Glutamatergic neuron (in vitro differentiated cells): ENCODE results near the gene CAMK2D. TPM values are rescaled to one million over a fixed set of nuclear protein-coding genes. Genes with fewer than 3 reads are reported as not detected.

Experiments used
- DNase-seq: peaks from one replicate; pipeline ENCODE4 v3.0.0; 2022
- H3K27ac Mint-ChIP-seq: one replicate; pipeline ENCODE4 v1.8.0; 2020; ENCODE audit warnings: mild to moderate bottlenecking, mixed read lengths, inconsistent platforms; ENCODE audit not compliant: unreplicated experiment
- H3K27me3 Mint-ChIP-seq: one replicate; pipeline ENCODE4 v1.8.0; 2020; ENCODE audit warnings: mild to moderate bottlenecking, moderate library complexity, mixed read lengths, inconsistent platforms; ENCODE audit not compliant: unreplicated experiment
- H3K36me3 Mint-ChIP-seq: one replicate; pipeline ENCODE4 v1.8.0; 2020; ENCODE audit warnings: mild to moderate bottlenecking, mixed read lengths, inconsistent platforms; ENCODE audit not compliant: unreplicated experiment
- H3K4me1 Mint-ChIP-seq: one replicate; pipeline ENCODE4 v1.8.0; 2020; ENCODE audit warnings: mild to moderate bottlenecking, low read depth, mixed read lengths, inconsistent platforms; ENCODE audit not compliant: unreplicated experiment
- H3K4me3 Mint-ChIP-seq: one replicate; pipeline ENCODE4 v1.8.0; 2020; ENCODE audit warnings: mild to moderate bottlenecking, mixed read lengths, inconsistent platforms; ENCODE audit not compliant: unreplicated experiment
- H3K9me3 Mint-ChIP-seq: one replicate; pipeline ENCODE4 v1.8.0; 2020; ENCODE audit warnings: mild to moderate bottlenecking, moderate library complexity, mixed read lengths, inconsistent platforms; ENCODE audit not compliant: unreplicated experiment
- total RNA-seq: library from RNA; stranded (reverse); fragmentation: NEBNext Ultra II Directional; extraction: Animal tissue kit (Norgen Biotek cat#: 25700); gene quantifications from one replicate; pipeline ENCODE4 v1.2.1, GENCODE V29; 2021; ENCODE audit not compliant: unreplicated experiment
- TF ChIP-seq, protein P1 (sequence below): fragments of 200-600 bp; sonication (generic); IDR thresholded peaks from one replicate; pipeline ENCODE4 v1.5.0; 2021; ENCODE audit not compliant: partially characterized antibody, unreplicated experiment

The CAMK2D gene
- total RNA-seq, 1 donor from 2014 or later, result 24.8 TPM

DNA sequence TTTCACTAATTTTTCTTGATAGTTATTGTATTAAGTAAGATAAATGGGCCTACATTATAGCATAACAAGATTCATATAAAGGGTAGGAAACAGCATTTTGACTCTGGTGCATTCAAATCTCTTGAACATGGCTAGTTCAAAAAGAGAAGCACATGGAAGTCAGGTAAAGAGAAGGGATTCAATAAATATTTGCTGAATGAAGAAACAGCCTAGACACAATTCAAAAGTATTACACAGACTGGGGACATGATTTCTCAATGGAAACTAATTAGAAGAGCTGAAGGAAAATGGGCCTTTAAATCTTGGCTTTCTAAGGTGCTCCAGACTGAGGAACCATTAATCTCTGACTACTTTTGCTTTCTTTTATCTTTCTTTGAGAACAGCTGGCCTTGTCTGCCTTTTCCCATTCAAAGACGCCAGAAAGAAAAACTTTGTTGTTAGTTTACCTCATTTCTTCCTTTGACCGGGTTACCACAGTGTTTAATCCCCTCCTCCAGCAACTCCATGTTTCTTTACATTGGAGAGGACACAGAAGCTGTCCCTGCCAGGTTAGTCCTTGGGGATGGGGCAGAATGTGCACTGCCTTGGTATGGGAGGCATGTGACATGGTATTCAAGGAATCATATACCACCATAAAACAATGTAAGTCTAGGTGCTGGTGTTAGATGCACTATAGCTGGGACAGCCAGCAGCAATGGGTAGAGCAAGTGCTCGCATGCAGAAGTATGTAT, 264.2 kb downstream of the CAMK2D start:
- Mint-ChIP-seq H3K4me1 (peaks cover 2% of the 10 kb centered on the region), H3K9me3 (peaks cover 2% of the 10 kb centered on the region), H3K36me3 (peaks cover 12% of the 10 kb centered on the region), H3K27me3 (no peaks in the 10 kb centered on the region), H3K27ac (no peak overlapping the region), H3K4me3 (no peak overlapping the region)
- TF ChIP-seq, protein P1, sequence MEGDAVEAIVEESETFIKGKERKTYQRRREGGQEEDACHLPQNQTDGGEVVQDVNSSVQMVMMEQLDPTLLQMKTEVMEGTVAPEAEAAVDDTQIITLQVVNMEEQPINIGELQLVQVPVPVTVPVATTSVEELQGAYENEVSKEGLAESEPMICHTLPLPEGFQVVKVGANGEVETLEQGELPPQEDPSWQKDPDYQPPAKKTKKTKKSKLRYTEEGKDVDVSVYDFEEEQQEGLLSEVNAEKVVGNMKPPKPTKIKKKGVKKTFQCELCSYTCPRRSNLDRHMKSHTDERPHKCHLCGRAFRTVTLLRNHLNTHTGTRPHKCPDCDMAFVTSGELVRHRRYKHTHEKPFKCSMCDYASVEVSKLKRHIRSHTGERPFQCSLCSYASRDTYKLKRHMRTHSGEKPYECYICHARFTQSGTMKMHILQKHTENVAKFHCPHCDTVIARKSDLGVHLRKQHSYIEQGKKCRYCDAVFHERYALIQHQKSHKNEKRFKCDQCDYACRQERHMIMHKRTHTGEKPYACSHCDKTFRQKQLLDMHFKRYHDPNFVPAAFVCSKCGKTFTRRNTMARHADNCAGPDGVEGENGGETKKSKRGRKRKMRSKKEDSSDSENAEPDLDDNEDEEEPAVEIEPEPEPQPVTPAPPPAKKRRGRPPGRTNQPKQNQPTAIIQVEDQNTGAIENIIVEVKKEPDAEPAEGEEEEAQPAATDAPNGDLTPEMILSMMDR, result no peak
- no peak for DNase-seq

DNA sequence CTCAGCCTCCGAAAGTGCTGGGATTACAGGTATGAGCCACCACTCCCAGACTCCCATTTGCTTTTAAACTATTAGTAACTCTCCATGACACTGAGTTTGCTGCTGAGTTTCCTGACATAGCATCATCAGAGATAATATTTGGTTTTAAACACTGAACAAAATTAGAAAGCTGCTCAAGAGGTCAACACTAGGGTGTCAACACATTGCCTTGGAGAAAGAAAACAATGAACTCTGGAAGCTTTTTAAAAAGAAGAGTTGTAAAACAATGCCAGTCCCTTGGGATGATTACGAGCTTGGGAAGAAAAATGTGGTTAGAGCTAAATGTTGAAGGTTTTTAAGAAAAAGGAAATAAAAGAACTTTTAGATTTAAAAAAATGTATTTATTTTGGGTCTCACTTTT, 264.8 kb downstream of the CAMK2D start:
- H3K27me3 Mint-ChIP-seq, result no peaks in the 10 kb centered on the region
- peaks cover 2% of the 10 kb centered on the region for H3K4me1 Mint-ChIP-seq
- DNase-seq, result no peak
- H3K27ac Mint-ChIP-seq, result no peak overlapping the region
- peaks cover 2% of the 10 kb centered on the region for H3K9me3 Mint-ChIP-seq
- H3K36me3 Mint-ChIP-seq, result peaks cover 12% of the 10 kb centered on the region
- H3K4me3 Mint-ChIP-seq, result no peak overlapping the region
- TF ChIP-seq, protein P1, result no peak

DNA sequence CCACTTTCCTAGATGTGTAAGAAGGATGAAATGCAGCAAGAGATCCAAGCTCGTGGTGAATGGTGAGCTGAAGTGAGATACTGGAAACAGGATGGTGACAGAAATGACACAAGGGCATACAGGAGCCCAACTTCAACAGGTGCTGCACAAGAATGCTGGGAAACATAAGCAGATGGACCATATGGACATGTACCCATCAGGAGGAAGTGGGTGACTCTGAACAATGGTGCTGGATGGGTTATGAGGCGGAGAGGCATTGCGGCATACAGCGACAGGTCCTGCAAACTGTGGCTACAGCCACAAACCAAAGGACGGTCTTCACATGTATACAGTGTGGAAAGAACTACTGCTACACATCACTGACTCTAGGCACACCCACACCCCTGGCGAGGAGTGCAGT, 265.7 kb downstream of the CAMK2D start:
- H3K27me3 Mint-ChIP-seq, result no peaks in the 10 kb centered on the region
- H3K36me3 Mint-ChIP-seq, result peaks cover 12% of the 10 kb centered on the region

DNA sequence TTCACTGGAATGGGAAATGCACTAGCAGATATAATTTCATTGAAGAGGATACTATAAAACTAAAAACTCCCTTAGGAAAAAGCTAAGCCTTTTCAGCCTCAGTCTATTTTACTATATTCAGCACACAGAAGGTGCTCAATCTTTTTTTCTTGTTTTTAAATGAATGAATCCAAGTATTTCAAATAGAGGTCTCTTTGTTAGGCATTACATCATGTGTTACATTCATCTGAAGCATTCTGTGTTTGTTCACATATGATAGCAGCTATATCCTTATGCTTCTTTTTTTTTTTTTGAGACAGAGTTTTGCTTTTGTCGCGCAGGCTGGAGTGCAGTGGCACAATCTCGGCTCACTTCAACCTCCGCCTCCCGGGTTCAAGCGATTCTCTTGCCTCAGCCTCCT, 278.4 kb downstream of the CAMK2D start:
- H3K27ac Mint-ChIP-seq, result no peak overlapping the region
- DNase-seq, result no peak
- H3K4me3 Mint-ChIP-seq, result no peak overlapping the region
- no peaks in the 10 kb centered on the region for H3K27me3 Mint-ChIP-seq
- no peaks in the 10 kb centered on the region for H3K9me3 Mint-ChIP-seq
- peaks cover 9% of the 10 kb centered on the region for H3K4me1 Mint-ChIP-seq
- TF ChIP-seq, protein P1, result no peak
- H3K36me3 Mint-ChIP-seq, result no peaks in the 10 kb centered on the region

More for the DNA sequence above, 265.7 kb downstream of the CAMK2D start:
- H3K27ac Mint-ChIP-seq, result no peak overlapping the region
- peaks cover 2% of the 10 kb centered on the region for H3K9me3 Mint-ChIP-seq
- H3K4me3 Mint-ChIP-seq, result no peak overlapping the region
- peaks cover 2% of the 10 kb centered on the region for H3K4me1 Mint-ChIP-seq
- TF ChIP-seq, protein P1, result no peak
- DNase-seq, result no peak

DNA sequence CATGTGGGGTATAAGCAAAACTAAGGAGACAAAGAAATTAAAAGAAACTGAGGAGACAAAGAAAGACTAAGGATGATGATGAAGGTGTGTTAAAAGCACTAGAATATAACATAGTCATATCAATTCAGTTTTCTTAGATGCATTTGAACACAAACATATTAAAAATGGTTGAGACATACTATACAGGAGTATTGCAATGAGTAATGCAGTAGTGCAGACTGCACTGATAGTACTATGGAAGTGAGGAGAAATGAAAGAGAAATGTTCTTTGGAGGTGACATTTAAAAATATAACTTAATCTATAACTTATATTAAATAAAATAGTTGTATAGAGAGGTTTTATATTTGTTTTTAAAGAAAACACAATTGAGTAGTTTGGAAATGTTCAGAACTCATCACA, 279.2 kb downstream of the CAMK2D start:
- TF ChIP-seq, protein P1, result no peak
- Mint-ChIP-seq H3K9me3 (no peaks in the 10 kb centered on the region), H3K36me3 (no peaks in the 10 kb centered on the region), H3K27me3 (no peaks in the 10 kb centered on the region), H3K4me1 (peaks cover 9% of the 10 kb centered on the region), H3K27ac (no peak overlapping the region), H3K4me3 (peak overlapping the region; percentile 30)
- DNase-seq, result no peak
